HG03521 (cell line): ENCODE measurements around the gene ING1.
A peak's percentile ranks its signal among the peaks of the same experiment; 100 is the strongest.
"Not testable (repeated sequence)": the region's sequence is repeated elsewhere in the genome, so short reads cannot be mapped to it uniquely, and the experiment has no call there.

Experiments
- ATAC-seq: cut with Tn5 transposase; IDR thresholded peaks from one replicate; pipeline ENCODE4 v1.9.1; 2021; ENCODE audit warnings: mild to moderate bottlenecking, moderate library complexity; ENCODE audit not compliant: unreplicated experiment

ING1 gene

GRCh38 chr13:110690516-110690915 lies 23.0 kb upstream of the ING1 start:
- ATAC-seq: no peak

DNA sequence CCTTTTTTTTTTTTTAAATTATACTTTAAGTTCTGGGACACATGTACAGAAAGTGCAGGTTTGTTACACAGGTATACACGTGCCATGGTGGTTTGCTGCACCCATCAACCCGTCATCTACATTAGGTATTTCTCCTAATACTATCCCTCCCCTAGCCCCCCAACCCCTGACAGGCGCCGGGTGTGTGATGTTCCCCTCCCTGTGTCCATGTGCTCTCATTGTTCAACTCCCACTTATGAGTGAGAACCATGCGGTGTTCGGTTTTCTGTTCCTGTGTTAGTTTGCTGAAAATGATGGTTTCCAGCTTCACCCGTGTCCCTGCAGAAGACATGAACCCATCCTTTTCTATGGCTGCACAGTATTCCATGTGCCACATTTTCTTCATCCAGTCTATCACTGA lies 17.7 kb upstream of the ING1 start:
- not testable (repeated sequence) for ATAC-seq

- ATAC-seq: no peak
Measured at GRCh38 chr13:110696776-110697175, 16.7 kb upstream of the ING1 start.

DNA sequence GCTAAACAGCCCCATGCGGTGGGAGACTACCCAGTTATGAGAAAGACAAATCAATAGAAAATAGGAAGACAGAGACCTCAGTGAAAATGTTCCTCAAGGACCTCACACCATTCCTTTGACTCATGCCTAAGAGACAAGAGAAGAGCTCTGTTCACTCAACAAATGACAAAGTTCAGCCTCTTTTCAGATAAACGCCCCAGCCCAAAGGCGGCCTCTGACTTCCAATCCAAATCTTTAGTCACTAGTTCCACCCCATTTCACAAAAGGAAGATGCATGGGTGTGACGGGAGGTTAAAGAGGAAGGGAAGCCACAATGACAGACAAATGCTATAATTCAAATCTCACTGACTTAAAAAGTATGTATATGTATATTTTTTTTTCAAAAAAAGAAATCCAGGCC lies 15.7 kb upstream of the ING1 start:
- no peak for ATAC-seq

DNA sequence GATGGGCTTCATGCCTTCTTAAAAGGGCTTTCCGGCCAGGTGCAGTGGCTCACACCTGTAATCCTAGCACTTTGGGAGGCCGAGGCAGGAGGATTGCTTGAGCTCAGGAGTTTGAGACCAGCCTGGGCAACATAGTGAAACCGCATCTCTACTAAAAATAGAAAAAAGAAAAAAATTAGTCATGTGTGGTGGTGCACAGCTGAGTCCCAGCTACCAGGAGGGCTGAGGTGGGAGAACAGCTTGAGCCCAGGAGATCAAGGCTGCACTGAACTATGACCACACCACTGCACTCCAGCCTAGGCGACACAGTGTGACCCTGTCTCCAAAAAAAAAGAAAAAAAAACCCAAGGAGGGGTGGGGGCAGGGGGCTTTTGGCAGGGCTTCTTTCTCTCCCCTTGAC lies 14.8 kb upstream of the ING1 start:
- ATAC-seq: no peak

DNA sequence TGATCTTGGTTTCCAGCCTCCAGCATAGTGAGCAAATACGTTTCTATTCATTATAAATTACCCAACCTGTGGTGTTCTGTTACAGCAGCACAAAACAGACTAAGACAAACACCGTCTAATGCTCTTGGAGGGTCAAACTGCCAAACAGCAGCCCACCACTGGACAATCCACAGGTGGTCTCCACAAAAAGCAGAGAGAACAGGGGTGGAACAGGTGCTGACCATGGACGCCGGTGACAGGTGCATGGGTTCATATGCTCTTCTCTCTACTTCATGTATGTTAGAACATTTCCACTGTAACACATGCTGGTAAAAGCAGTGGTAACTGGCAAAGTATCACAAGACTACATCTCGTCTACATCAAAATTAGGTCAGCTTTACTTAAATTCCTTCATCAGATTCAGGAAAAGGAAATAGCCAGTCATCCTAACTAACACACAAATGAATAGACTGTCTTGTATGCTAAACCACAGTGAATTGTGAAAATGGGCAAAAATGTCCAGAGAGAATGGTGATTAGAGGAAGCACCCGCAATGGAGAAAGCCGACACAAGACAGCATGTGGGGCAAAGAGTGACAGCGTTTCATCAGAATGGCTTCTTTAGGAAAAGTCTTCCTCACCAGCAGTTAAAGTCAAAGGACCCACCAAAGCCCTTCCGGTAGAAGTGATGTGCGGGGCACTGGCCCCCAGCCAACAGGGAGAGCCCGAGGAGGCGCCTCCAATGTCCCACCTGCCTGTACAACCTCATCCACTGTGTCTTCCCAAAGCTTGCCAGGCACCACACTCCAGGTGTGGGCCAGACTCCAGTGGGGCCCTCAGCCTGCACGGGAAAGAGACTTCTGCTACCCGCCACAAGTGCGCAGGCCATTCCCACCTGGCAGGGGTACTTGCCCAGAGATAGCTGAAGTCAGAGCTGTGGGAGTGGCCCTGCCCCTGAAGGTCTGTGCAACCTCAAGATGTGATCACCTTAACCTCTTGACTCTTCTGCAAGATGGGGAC lies 14.1 kb upstream of the ING1 start:
- ATAC-seq: no peak

DNA sequence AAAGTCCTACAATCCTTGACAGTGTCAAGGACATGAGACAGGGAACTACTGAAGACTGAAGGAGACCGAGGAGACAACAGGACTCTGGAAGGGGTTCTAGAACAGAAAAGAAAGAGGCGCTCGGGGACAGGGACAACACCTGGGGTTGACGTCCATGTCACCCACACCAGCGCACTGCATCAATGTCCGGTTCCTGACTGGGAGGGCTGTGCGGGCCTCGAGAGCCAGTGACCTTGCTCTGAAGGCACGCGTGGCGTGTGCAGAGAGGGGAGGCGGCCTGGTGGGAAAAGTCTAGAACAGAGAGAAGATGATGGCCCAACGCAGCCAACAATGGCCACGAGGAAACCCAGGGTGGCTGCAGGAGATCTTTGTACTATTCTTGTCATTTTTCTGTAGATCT lies 13.3 kb upstream of the ING1 start:
- ATAC-seq: no peak

- ATAC-seq: no peak
Measured at GRCh38 chr13:110700641-110701040, 12.9 kb upstream of the ING1 start.

GRCh38 chr13:110701061-110701460 lies 12.4 kb upstream of the ING1 start:
- not testable (repeated sequence) for ATAC-seq

DNA sequence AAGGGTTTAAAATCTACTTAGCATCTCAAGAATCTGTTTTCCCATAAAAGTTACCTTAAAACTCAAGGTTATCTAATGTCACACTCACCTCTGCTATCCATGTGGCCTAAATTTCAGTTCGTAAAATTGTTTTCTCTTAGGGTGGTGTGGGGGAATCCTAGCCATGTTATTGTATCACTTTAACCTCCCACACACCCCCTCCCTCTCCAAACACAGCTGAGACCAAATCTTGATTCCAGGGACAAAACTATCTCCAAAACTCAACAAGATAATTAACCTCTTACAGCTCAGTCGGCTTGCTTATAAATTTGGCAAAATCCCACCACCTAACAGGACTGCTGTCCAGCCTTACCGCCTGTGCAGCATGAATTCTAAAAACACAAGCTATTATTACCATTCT lies 11.4 kb upstream of the ING1 start:
- no peak for ATAC-seq

GRCh38 chr13:110702591-110703526 lies 10.6 kb upstream of the ING1 start:
- ATAC-seq: no peak

GRCh38 chr13:110705356-110705825 lies 8.1 kb upstream of the ING1 start:
- no peak for ATAC-seq

- peak; percentile 89 for ATAC-seq
Measured at GRCh38 chr13:110705826-110706569, 7.5 kb upstream of the ING1 start, which contains the start of gene CARS2. TSS of gene CARS2 (minus strand) at chr13:110706116. CDS start at chr13:110706093, 23 bp downstream.

DNA sequence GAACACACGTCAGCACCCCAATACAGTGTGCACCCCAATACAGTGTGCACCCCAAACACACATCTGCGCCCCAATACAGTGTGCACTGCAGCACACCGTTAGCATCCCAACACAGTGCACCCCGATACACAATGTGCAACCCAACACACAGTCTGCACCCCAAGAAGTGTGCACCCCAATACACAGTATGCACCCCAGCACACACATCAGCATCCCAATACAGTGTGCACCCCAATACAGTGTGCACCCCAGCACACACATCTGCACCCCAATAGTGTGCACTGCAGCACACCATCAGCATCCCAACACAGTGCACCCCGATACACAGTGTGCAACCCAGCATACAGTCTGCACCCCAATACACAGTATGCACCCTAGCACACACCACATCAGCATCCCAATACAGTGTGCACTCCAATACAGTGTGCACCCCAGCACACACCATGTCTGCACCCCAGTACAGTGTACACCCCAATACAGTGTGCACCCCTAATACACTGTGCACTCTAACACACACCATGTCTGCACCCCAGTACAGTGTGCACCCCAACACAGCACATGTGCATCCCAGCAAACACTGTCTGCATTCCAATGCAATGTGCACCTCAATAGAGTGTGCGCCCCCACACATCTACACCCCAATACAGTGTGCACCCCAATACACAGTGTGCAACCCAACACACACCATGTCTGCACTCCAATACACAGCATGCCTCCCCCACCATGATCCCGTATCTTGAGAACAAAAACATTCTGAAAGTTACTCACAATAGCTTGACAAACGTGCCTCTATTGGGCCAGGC lies 6.7 kb upstream of the ING1 start:
- ATAC-seq: peak; percentile 4

DNA sequence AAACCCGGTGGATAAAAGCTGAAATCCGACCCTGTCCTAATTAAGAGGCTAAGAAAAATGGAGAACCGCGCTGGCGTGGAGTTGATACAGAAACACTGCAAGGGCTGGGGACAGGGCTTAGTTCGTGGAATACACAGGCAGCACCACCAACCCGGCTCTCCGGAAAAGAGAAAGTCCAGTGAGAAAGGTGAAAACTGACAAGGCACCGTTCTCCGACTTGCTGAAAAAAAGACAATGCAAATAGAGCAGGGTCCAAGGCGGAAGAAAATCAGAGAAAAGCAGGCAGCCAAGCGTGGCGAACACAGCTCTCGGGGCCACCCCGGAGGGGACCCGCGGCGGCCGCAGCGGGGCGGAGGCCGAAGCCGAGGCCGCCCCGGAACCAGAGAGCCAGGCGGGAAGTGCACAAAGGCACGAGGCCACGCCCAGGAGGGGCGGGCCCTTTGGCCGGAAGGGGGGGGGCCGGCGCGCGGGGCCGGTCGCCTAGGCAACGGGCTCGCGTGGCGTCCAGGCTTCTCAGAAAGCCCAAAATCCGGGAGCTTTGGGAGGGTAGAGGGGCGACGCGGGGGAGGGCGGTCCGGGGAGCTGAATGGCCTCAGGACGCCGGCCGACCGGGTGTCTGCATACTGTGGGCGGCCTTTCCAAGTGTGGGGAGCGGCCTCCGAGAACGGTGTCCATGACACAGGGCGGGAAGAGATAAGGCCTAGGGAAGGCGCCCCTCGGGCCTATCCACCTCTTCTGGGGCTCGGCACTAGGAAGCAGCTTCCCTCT lies 1.2 kb upstream of the ING1 start:
- ATAC-seq: peak; percentile 26

DNA sequence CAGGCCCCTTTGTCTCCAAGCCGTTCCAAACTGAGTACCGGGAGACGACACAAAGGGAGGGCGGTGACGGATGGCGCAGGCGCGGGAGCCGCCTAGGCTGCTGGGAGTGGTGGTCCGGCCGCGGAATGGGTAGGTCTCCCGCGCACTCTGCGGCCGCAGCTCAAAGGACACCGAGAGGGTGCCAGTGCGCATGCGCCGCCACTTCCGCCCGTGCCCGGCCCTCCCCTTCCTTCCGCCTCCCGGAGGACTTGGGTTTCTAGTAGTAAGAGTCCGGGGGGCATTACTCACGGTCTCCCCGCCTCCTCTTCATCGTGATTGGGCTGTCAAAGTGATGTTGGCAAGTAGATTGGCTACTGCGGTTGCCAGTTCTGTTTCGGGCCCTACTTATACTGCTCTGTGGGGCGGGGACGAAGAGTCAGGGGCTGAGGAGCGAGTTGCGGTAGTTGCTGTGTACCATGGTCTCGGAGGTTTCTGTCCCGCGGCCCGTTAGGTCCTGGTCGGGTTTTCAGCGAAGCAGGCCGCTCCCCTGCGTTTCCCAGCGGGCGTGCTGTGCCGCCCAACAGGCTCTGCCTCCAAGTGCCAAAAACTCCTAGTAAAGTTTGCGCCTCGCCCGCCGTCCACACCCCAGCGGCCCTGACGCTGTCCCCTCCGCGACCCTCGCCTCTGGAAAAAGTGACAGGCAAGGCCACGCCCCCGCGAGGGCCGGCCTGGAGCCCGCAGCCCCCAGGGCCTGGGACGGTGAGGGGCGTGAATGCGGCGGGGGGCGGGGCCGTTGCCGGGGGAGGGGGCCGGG lies 455 bp upstream of the ING1 start:
- peak; percentile 42 for ATAC-seq

GRCh38 chr13:110713981-110714796 lies 689 bp downstream of the ING1 start:
- ATAC-seq: no peak
